CD8-positive, alpha-beta memory T cell (primary cell): ENCODE data around the gene CLASP1. TPM values are rescaled to one million over a fixed set of nuclear protein-coding genes. Genes with fewer than 3 reads are reported as not detected.

Experiments
- CTCF ChIA-PET: fragments of 350-600 bp; sonication (Branson Sonifier 250); formaldehyde crosslinking; loops from one replicate; lab custom pipeline; 2021; ENCODE audit warnings: antibody characterized with exemption; lab: Charles Lee
- POLR2A ChIA-PET: fragments of 350-600 bp; sonication (Branson Sonifier 250); formaldehyde crosslinking; loops from one replicate; lab custom pipeline; 2021; ENCODE audit warnings: antibody characterized with exemption; lab: Charles Lee
- DNase-seq, 5 donors: peaks; one replicate each; pipeline versions ENCODE4 v3.0.0 to v3.0.0-alpha.2; 2020 to 2022; ENCODE audit warnings: mixed read lengths in 1 of 5
- H3K27ac ChIP-seq: one replicate; pipeline ENCODE4 v1.7.0; 2013; ENCODE audit warnings: low read depth, mild to moderate bottlenecking, low read length, moderate library complexity
- H3K27me3 ChIP-seq: 2 replicates; pipeline ENCODE4 v1.7.0; 2013; ENCODE audit warnings: low read length, mild to moderate bottlenecking; ENCODE audit not compliant: insufficient read depth, poor library complexity, severe bottlenecking
- H3K36me3 ChIP-seq: 2 replicates; pipeline ENCODE4 v1.7.0; 2013; ENCODE audit warnings: mild to moderate bottlenecking, low read length, moderate library complexity; ENCODE audit not compliant: insufficient read depth
- H3K4me1 ChIP-seq: 2 replicates; pipeline ENCODE4 v1.7.0; 2013; ENCODE audit warnings: mild to moderate bottlenecking, low read length, moderate library complexity; ENCODE audit not compliant: insufficient read depth
- H3K4me3 ChIP-seq: 2 replicates; pipeline ENCODE4 v1.7.0; 2013; ENCODE audit warnings: mild to moderate bottlenecking, low read length
- H3K9me3 ChIP-seq: 2 replicates; pipeline ENCODE4 v1.7.0; 2013; ENCODE audit warnings: mild to moderate bottlenecking, low read length
- H3K27ac Mint-ChIP-seq, 8 donors: one replicate each; pipeline ENCODE4 v1.8.0; 2020 to 2021; ENCODE audit warnings: mixed read lengths in 8 of 8, mild to moderate bottlenecking in 6 of 8, inconsistent platforms in 3 of 8, moderate library complexity in 3 of 8
- H3K27me3 Mint-ChIP-seq, 2 donors: one replicate each; pipeline ENCODE4 v1.8.0; 2020 to 2021; ENCODE audit warnings: mixed read lengths in 2 of 2, mild to moderate bottlenecking in 1 of 2, moderate library complexity in 1 of 2
- H3K36me3 Mint-ChIP-seq, 3 donors: one replicate each; pipeline ENCODE4 v1.8.0; 2020 to 2021; ENCODE audit warnings: mixed read lengths in 3 of 3, inconsistent platforms in 1 of 3, mild to moderate bottlenecking in 1 of 3
- H3K4me1 Mint-ChIP-seq, 3 donors: one replicate each; pipeline ENCODE4 v1.8.0; 2020 to 2021; ENCODE audit warnings: mixed read lengths in 3 of 3, inconsistent platforms in 1 of 3, mild to moderate bottlenecking in 1 of 3
- H3K4me3 Mint-ChIP-seq, 7 donors: one replicate each; pipeline ENCODE4 v1.8.0; 2020 to 2021; ENCODE audit warnings: mixed read lengths in 7 of 7, mild to moderate bottlenecking in 6 of 7, moderate library complexity in 4 of 7, inconsistent platforms in 2 of 7
- H3K9me3 Mint-ChIP-seq, 5 donors: one replicate each; pipeline ENCODE4 v1.8.0; 2020 to 2022; ENCODE audit warnings: mixed read lengths in 5 of 5, mild to moderate bottlenecking in 3 of 5, moderate library complexity in 2 of 5, inconsistent platforms in 1 of 5
- polyA plus RNA-seq: library from polyadenylated mRNA; unstranded; fragments of 300-500 nt; fragmentation: Illumina TruSeq; gene quantifications from one replicate; pipeline ENCODE4 v1.2.3, GENCODE V29; 2021
- total RNA-seq, 2 experiments: library from RNA; stranded (reverse); gene quantifications; one replicate each; pipeline ENCODE4 v1.2.3, GENCODE V29; 2021

CLASP1 gene
- total and polyA plus RNA-seq, 3 experiments from 2014 or later, result 22.2 to 66.0 (median 62.6) TPM

DNA sequence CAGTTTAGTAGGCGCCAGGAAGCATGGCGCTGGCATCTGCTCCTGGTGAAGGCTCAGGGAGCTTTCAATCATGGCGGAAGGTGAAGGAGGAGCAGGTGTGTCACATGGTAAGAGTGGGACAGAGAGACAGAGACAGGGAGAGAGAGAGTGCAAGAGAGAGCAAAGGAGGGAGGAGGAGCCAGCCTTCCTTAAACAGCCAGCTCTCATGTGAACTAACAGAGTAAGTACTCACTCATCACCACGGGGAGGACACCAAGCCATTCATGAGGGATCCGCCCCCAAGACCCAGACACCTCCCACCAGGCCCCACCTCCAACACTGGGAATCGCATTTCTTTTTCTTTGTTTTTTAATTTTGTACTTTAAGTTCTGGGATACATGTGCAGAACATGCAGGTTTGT, 40.8 kb upstream of the CLASP1 start:
- no peak overlapping the region for H3K4me3 ChIP-seq
- POLR2A ChIA-PET, result no interaction called here
- no peaks in the 10 kb centered on the region for H3K27me3 ChIP-seq
- peak overlapping the region in 3 of 8 donors; percentile 43 to 81 (median 51) for H3K27ac Mint-ChIP-seq
- DNase-seq, result no peak
- no peaks in the 10 kb centered on the region for H3K9me3 ChIP-seq
- no peaks in the 10 kb centered on the region for H3K36me3 ChIP-seq
- no peak overlapping the region for H3K4me3 Mint-ChIP-seq
- peaks cover 0 to 4% of the 10 kb centered on the region in 2 donors for H3K27me3 Mint-ChIP-seq
- peaks cover 0 to 10% (median 6%) of the 10 kb centered on the region in 3 donors for H3K4me1 Mint-ChIP-seq
- no peaks in the 10 kb centered on the region for H3K4me1 ChIP-seq
- CTCF ChIA-PET, result interaction anchor here (1.3 to 1.9 kb wide), 2 partner anchors 9 to 38 kb away, joined by 3 to 4 read pairs; no protein-coding TSS in a partner anchor
- H3K27ac ChIP-seq, result no peak overlapping the region
- H3K9me3 Mint-ChIP-seq, result no peaks in the 10 kb centered on the region
- H3K36me3 Mint-ChIP-seq, result peaks cover 0 to 2% (median 0%) of the 10 kb centered on the region in 3 donors

- Mint-ChIP-seq H3K9me3 (peaks cover 0 to 2% (median 2%) of the 10 kb centered on the region in 5 donors), H3K36me3 (peaks cover 0 to 2% (median under 1%) of the 10 kb centered on the region in 3 donors), H3K27me3 (peaks cover 0 to 4% of the 10 kb centered on the region in 2 donors), H3K4me1 (peaks cover 0 to 10% (median 6%) of the 10 kb centered on the region in 3 donors), H3K4me3 (no peak overlapping the region), H3K27ac (peak overlapping the region in 3 of 8 donors; percentile 9 to 85 (median 72))
- ChIA-PET POLR2A (interaction anchor here (0.5 kb wide), 1 partner anchor 45 kb away, joined by 4 read pairs; no protein-coding TSS in a partner anchor), CTCF (interaction anchor here (1.3 to 1.9 kb wide), 2 partner anchors 10 to 37 kb away, joined by 3 to 4 read pairs; no protein-coding TSS in a partner anchor)
- Histone ChIP-seq H3K27ac (no peak overlapping the region), H3K9me3 (no peaks in the 10 kb centered on the region), H3K27me3 (no peaks in the 10 kb centered on the region), H3K4me1 (no peaks in the 10 kb centered on the region), H3K36me3 (no peaks in the 10 kb centered on the region), H3K4me3 (no peak overlapping the region)
- DNase-seq, result no peak
Measured at GRCh38 chr2:121689356-121689755, 40.1 kb upstream of the CLASP1 start.

- Mint-ChIP-seq H3K4me1 (peaks cover 0 to 10% (median 6%) of the 10 kb centered on the region in 3 donors), H3K27me3 (peaks cover 0 to 4% of the 10 kb centered on the region in 2 donors), H3K27ac (peak overlapping the region in 3 of 8 donors; percentile 2 to 86 (median 72)), H3K36me3 (peaks cover 0 to 6% (median 2%) of the 10 kb centered on the region in 3 donors), H3K9me3 (peaks cover 4 to 7% (median 6%) of the 10 kb centered on the region in 5 donors), H3K4me3 (no peak overlapping the region)
- Histone ChIP-seq H3K27me3 (no peaks in the 10 kb centered on the region), H3K36me3 (no peaks in the 10 kb centered on the region), H3K4me3 (no peak overlapping the region), H3K9me3 (no peaks in the 10 kb centered on the region), H3K4me1 (no peaks in the 10 kb centered on the region), H3K27ac (no peak overlapping the region)
- POLR2A ChIA-PET, result interaction anchor here (0.5 kb wide), 1 partner anchor 44 kb away, joined by 4 read pairs; no protein-coding TSS in a partner anchor
- CTCF ChIA-PET, result interaction anchor here (1.9 kb wide), 1 partner anchor 10 kb away, joined by 4 read pairs; no protein-coding TSS in a partner anchor
- no peak for DNase-seq
Measured at GRCh38 chr2:121688820-121689219, 39.6 kb upstream of the CLASP1 start.

DNA sequence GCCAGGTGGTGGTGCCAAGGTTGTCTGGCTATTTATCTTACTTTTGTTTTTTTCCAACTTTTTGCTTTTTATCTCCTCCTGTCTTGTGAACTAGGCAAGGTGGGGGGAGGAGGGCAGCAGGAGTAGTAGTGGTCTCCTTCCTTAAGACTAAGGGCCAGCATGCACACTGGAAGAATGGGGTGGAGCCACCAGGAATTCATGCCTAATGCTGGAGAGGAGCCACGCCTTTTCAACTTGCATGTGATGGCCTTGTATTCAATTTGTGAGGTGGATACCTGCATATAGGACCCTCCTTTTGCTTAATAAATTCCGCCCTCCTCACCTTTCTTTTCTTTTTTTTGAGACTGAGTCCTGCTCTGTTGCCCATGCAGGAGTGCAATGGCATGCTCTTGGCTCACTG, 37.6 kb upstream of the CLASP1 start:
- Mint-ChIP-seq H3K9me3 (peaks cover 11 to 25% (median 20%) of the 10 kb centered on the region in 5 donors), H3K27ac (peak overlapping the region in 2 of 8 donors; percentile 8 to 92), H3K36me3 (peaks cover 0 to 15% (median 2%) of the 10 kb centered on the region in 3 donors), H3K27me3 (peaks cover 0 to 4% of the 10 kb centered on the region in 2 donors), H3K4me1 (peaks cover 0 to 10% (median 6%) of the 10 kb centered on the region in 3 donors), H3K4me3 (no peak overlapping the region)
- Histone ChIP-seq H3K27me3 (no peaks in the 10 kb centered on the region), H3K36me3 (no peaks in the 10 kb centered on the region), H3K27ac (no peak overlapping the region), H3K4me1 (no peaks in the 10 kb centered on the region), H3K4me3 (no peak overlapping the region), H3K9me3 (peaks cover 13% of the 10 kb centered on the region)
- no peak for DNase-seq
- ChIA-PET POLR2A (no interaction called here), CTCF (no interaction called here)

DNA sequence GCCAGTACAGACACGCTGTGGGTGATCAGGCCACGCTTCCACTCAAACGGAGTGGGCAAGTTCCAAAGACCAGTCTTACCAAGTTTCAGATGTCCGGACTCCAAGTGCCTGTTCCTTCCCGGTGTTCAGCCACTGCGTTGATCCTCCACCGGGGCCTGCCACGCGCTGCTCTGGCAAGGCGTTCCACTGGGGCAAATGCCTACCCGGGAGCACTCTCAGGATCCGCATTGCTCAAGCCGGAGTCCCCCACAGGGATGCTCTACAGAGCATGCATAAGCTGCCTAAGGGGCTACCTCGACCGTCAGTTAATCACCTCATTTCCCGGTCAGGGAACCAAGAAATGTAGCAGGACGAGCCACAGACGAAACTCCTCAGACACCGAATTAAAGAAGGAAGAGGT, 37.0 kb upstream of the CLASP1 start:
- Mint-ChIP-seq H3K4me3 (no peak overlapping the region), H3K9me3 (peaks cover 18 to 32% (median 27%) of the 10 kb centered on the region in 5 donors), H3K36me3 (peaks cover 0 to 15% (median 6%) of the 10 kb centered on the region in 3 donors), H3K4me1 (peaks cover 0 to 10% (median 6%) of the 10 kb centered on the region in 3 donors), H3K27me3 (peaks cover 0 to 4% of the 10 kb centered on the region in 2 donors), H3K27ac (no peak overlapping the region)
- DNase-seq, result no peak
- Histone ChIP-seq H3K4me1 (no peaks in the 10 kb centered on the region), H3K9me3 (peaks cover 16% of the 10 kb centered on the region), H3K27me3 (no peaks in the 10 kb centered on the region), H3K27ac (no peak overlapping the region), H3K36me3 (no peaks in the 10 kb centered on the region), H3K4me3 (no peak overlapping the region)
- ChIA-PET POLR2A (no interaction called here), CTCF (no interaction called here)

GRCh38 chr2:121682396-121683298, 33.4 kb upstream of the CLASP1 start:
- peak overlapping the region in 1 of 8 donors; percentile 30 for H3K27ac Mint-ChIP-seq
- no peaks in the 10 kb centered on the region for H3K4me1 ChIP-seq
- H3K36me3 Mint-ChIP-seq, result peaks cover 0 to 21% (median 6%) of the 10 kb centered on the region in 3 donors
- POLR2A ChIA-PET, result interaction anchor here (0.6 kb wide), 1 partner anchor 46 kb away, joined by 3 read pairs; no protein-coding TSS in a partner anchor
- peaks cover 16% of the 10 kb centered on the region for H3K9me3 ChIP-seq
- H3K27me3 ChIP-seq, result no peaks in the 10 kb centered on the region
- H3K4me1 Mint-ChIP-seq, result peaks cover 0 to 4% (median 3%) of the 10 kb centered on the region in 3 donors
- H3K27me3 Mint-ChIP-seq, result peaks cover 0 to 2% of the 10 kb centered on the region in 2 donors
- H3K4me3 ChIP-seq, result no peak overlapping the region
- H3K4me3 Mint-ChIP-seq, result no peak overlapping the region
- H3K9me3 Mint-ChIP-seq, result peaks cover 30 to 45% (median 40%) of the 10 kb centered on the region in 5 donors
- CTCF ChIA-PET, result interaction anchor here (1.2 kb wide), 1 partner anchor 31 kb away, joined by 3 read pairs; no protein-coding TSS in a partner anchor
- H3K27ac ChIP-seq, result no peak overlapping the region
- no peak for DNase-seq
- no peaks in the 10 kb centered on the region for H3K36me3 ChIP-seq

DNA sequence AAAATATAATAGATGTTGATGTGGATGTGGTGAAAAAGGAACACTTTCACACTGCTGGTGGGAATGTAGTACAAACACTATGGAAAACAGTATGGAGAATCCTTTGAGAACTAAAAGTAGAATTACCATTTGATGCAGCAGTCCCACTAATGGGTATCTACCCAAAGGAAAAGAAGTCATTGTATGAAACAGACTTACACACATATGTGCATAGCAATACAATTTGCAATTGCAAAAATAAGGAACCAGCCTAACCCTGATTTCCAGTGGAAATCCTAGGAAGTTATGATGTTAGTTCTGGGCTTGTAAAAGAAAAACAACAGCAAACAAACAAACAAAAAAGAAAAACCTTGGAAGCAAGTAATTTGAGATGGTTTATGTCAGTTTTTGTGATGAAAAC, 28.6 kb upstream of the CLASP1 start:
- DNase-seq, result no peak
- Mint-ChIP-seq H3K27me3 (no peaks in the 10 kb centered on the region), H3K4me1 (peaks cover 0 to 4% (median 3%) of the 10 kb centered on the region in 3 donors), H3K9me3 (peaks cover 34 to 55% (median 45%) of the 10 kb centered on the region in 5 donors), H3K27ac (no peak overlapping the region), H3K36me3 (peaks cover 0 to 28% (median 4%) of the 10 kb centered on the region in 3 donors), H3K4me3 (no peak overlapping the region)
- CTCF ChIA-PET, result no interaction called here
- H3K36me3 ChIP-seq, result no peaks in the 10 kb centered on the region
- no peak overlapping the region for H3K27ac ChIP-seq
- peaks cover 12% of the 10 kb centered on the region for H3K9me3 ChIP-seq
- POLR2A ChIA-PET, result no interaction called here
- no peaks in the 10 kb centered on the region for H3K4me1 ChIP-seq
- no peaks in the 10 kb centered on the region for H3K27me3 ChIP-seq
- H3K4me3 ChIP-seq, result no peak overlapping the region
